ENCODE measurements around the gene ETHE1. TPM values are rescaled to one million over a fixed set of nuclear protein-coding genes. Genes with fewer than 3 reads are reported as not detected.

ETHE1 gene
- total and polyA plus RNA-seq, 12 donors: 15.9 to 78.7 (median 33.2) TPM

DNA sequence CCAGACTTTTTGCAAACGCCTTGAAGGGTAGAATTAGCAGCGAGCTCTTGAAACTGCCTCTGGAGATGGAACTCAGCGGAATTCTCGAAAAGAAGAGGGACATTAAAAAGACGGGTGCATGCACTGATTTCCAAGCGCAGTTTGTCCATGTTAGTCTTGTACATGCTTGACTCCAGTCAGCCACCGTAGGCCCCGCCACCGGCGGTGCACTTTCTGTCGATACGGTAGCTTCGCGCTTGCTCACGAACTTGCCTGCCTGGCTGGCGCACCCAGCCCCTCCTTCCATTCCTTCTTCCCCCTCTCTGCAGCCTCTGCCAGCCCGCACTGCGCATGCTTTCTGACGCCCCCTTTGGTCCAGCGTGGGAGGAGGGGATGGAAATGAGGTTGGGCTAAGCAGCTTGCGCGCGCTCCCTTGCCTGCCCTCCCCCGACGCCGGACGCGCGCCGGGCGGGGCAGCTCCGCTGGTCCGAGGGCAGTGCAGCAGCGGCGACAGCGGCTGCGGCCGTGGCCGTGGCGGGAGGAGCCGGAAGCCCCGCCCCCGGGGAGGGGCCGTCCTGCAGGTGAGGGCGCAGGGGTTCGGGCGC is 6.1 kb upstream of the ETHE1 start, which contains the start of gene ZNF575:
ZNF575 (plus strand) TSS at position 227 of the 584 bp plus-strand sequence. CDS start 1,235 bp downstream, outside the sequence.
- Histone ChIP-seq H3K4me1 (replicated peaks in 1 of 2) (peaks cover 6 to 14% of the 10 kb centered on the region in 2 donors), H3K9me3 (replicated peaks in 1 of 3) (no peaks in the 10 kb centered on the region), H3K27me3 (no peaks in the 10 kb centered on the region), H3K36me3 (replicated peaks in 1 of 2) (peaks cover 0 to 6% of the 10 kb centered on the region in 2 donors), H3K4me3 (peak within 1 kb of the TSS; percentile 0 to 59 (median 24)), H3K27ac (peak within 1 kb of the TSS; percentile 72 to 95 (median 86))
- peak; percentile 89 to 96 (median 93) for DNase-seq
- intact Hi-C loops (cut with DNase I): no loop called here
- 0 to 1% (median 0%) methylated on average over 13 to 47 of the region's 47 CpGs for WGBS, 4 donors
- no peak for TF ChIP-seq CTCF (IDR thresholded peaks at IDR 0.05)
- no peak for TF ChIP-seq POLR2A (IDR thresholded peaks at IDR 0.05)

DNA sequence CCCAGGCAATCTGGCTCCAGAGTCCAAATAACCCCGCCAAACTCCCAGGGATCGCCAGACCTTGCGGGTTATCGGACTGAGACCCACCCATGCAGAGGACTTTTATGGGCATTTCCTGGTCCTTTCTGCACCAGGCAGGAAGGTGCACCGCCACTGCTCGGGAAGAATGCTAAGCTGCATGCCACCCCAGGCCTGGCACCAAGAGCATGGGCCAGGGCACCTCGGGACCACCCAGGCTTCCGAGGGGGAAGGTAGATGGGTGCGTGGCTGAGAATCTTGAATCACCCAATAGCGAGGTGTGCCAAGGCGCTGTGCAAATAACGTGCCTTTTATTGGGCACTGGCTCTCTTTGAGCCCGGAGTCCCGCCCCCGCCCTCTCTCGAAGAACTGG is 5.6 kb upstream of the ETHE1 start:
- peak in 6 of 7 donors; percentile 49 to 79 (median 74) for DNase-seq
- Histone ChIP-seq H3K36me3 (replicated peaks in 1 of 2) (peaks cover 0 to under 1% of the 10 kb centered on the region in 2 donors), H3K4me1 (replicated peaks in 1 of 2) (peaks cover 6 to 18% of the 10 kb centered on the region in 2 donors), H3K27me3 (no peaks in the 10 kb centered on the region), H3K27ac (peak overlapping the region; percentile 72 to 95 (median 86)), H3K4me3 (peak overlapping the region in 3 of 4 donors; percentile 20 to 59 (median 27)), H3K9me3 (replicated peaks in 1 of 3) (no peaks in the 10 kb centered on the region)
- WGBS, 4 donors: 0 to 2% (median 2%) methylated on average over 6 to 16 of the region's 16 CpGs
- intact Hi-C loops (cut with DNase I): no loop called here
- TF ChIP-seq POLR2A (IDR thresholded peaks at IDR 0.05): no peak
- no peak for TF ChIP-seq CTCF (IDR thresholded peaks at IDR 0.05)

GRCh38 chr19:43527860-43528622 is 1.0 kb upstream of the ETHE1 start:
- intact Hi-C loops (cut with DNase I): no loop called here
- peak overlapping the region; percentile 84 to 94 (median 84) for H3K27ac ChIP-seq

More at GRCh38 chr19:43527860-43528622, 1.0 kb upstream of the ETHE1 start:
- peaks cover 18 to 34% of the 10 kb centered on the region in 2 donors for H3K4me1 ChIP-seq (replicated peaks in 1 of 2)
- peak overlapping the region in 1 of 4 donors; percentile 78 for H3K4me3 ChIP-seq
- 12 to 19% (median 17%) methylated on average over 13 of the region's 13 CpGs for WGBS, 4 donors
- DNase-seq: peak in 6 of 7 donors; percentile 57 to 75 (median 70)
- H3K9me3 ChIP-seq (replicated peaks in 1 of 3): no peaks in the 10 kb centered on the region
- TF ChIP-seq POLR2A (IDR thresholded peaks at IDR 0.05) (no peak), CTCF (IDR thresholded peaks at IDR 0.05) (no peak)
- H3K36me3 ChIP-seq (replicated peaks in 1 of 2): no peaks in the 10 kb centered on the region
- no peaks in the 10 kb centered on the region for H3K27me3 ChIP-seq
